ENCODE results near the gene RELB.

DNA sequence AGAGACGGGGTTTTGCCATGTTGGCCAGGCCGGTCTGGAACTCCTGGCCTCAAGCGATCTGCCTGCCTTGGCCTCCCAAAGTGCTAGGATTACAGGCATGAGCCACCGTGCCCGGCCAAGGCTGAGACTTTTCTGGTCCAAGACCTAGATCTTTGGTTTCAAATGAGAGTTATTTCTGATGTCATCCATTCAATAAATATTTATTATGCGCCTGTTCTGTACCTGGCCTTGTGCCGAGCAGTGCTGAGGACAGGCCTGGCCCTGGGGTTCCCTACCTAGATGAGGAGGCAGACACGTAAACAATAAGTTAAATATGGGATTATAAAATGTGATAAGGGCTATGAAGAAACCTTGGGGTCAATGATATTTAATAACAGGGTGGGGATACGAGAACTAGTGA, 4.5 kb downstream of the RELB start:
- TF ChIP-seq POLR2AphosphoS5 (IDR thresholded peaks at IDR 0.05; ENCODE audit: low read depth, low read length), result no peak
- TF ChIP-seq, protein P1, sequence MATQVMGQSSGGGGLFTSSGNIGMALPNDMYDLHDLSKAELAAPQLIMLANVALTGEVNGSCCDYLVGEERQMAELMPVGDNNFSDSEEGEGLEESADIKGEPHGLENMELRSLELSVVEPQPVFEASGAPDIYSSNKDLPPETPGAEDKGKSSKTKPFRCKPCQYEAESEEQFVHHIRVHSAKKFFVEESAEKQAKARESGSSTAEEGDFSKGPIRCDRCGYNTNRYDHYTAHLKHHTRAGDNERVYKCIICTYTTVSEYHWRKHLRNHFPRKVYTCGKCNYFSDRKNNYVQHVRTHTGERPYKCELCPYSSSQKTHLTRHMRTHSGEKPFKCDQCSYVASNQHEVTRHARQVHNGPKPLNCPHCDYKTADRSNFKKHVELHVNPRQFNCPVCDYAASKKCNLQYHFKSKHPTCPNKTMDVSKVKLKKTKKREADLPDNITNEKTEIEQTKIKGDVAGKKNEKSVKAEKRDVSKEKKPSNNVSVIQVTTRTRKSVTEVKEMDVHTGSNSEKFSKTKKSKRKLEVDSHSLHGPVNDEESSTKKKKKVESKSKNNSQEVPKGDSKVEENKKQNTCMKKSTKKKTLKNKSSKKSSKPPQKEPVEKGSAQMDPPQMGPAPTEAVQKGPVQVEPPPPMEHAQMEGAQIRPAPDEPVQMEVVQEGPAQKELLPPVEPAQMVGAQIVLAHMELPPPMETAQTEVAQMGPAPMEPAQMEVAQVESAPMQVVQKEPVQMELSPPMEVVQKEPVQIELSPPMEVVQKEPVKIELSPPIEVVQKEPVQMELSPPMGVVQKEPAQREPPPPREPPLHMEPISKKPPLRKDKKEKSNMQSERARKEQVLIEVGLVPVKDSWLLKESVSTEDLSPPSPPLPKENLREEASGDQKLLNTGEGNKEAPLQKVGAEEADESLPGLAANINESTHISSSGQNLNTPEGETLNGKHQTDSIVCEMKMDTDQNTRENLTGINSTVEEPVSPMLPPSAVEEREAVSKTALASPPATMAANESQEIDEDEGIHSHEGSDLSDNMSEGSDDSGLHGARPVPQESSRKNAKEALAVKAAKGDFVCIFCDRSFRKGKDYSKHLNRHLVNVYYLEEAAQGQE (IDR thresholded peaks at IDR 0.05; ENCODE audit: insufficient read depth in 1 of 2, low read depth in 2 of 2, low read length in 2 of 2), result no peak
- TF ChIP-seq SIN3A (IDR thresholded peaks at IDR 0.05; ENCODE audit: borderline replicate concordance, insufficient read depth, low read length), result no peak
- no peak for TF ChIP-seq TAF1 (IDR thresholded peaks at IDR 0.05; ENCODE audit: borderline replicate concordance, insufficient read depth, low read length)
- TF ChIP-seq FOXP2 (optimal IDR thresholded peaks at IDR 0.05; ENCODE audit: borderline replicate concordance, extremely low read depth, extremely low read length, insufficient read depth), result no peak

Measured in PFSK-1 (cell line).